ENCODE data around the gene ZNF497.
"Not testable (repeated sequence)": the region's sequence is repeated elsewhere in the genome, so short reads cannot be mapped to it uniquely, and the experiment has no call there.

- not testable (repeated sequence) for TF ChIP-seq CTCF (IDR thresholded peaks at IDR 0.05; ENCODE audit: insufficient read depth, low read length, poor library complexity, severe bottlenecking); EZH2phosphoT487 (conservative IDR thresholded peaks at IDR 0.05; ENCODE audit: low read length)
Measured at GRCh38 chr19:58348080-58348479, 14.5 kb downstream of the ZNF497 start.

Data from SU-DHL-6 (cell line).